Activated CD4-positive, alpha-beta T cell treated with anti-CD3 and anti-CD28 coated beads, Interleukin-2, amount 10 ng/mL, durations not matched to agents 7 days and 5 days (primary cell): ENCODE data around the gene IRF4. TPM values are rescaled to one million over a fixed set of nuclear protein-coding genes. Genes with fewer than 3 reads are reported as not detected.
A peak's percentile ranks its signal among the peaks of the same experiment; 100 is the strongest.

Source experiments
- CTCF ChIA-PET: fragments of 350-600 bp; sonication (Branson Sonifier 250); formaldehyde crosslinking; loops from one replicate; lab custom pipeline; 2021; ENCODE audit warnings: antibody characterized with exemption; lab: Charles Lee
- POLR2A ChIA-PET: fragments of 350-600 bp; sonication (Branson Sonifier 250); formaldehyde crosslinking; loops from one replicate; lab custom pipeline; 2021; ENCODE audit warnings: antibody characterized with exemption; lab: Charles Lee
- DNase-seq: peaks from one replicate; pipeline ENCODE4 v3.0.0-alpha.2; 2020
- H3K27ac Mint-ChIP-seq: one replicate; pipeline ENCODE4 v1.8.0; 2021; ENCODE audit warnings: mild to moderate bottlenecking, moderate library complexity, mixed read lengths
- H3K27me3 Mint-ChIP-seq: one replicate; pipeline ENCODE4 v1.8.0; 2021; ENCODE audit warnings: mixed read lengths
- H3K36me3 Mint-ChIP-seq: one replicate; pipeline ENCODE4 v1.8.0; 2021; ENCODE audit warnings: low read depth, mixed read lengths
- H3K4me1 Mint-ChIP-seq: one replicate; pipeline ENCODE4 v1.8.0; 2021; ENCODE audit warnings: mixed read lengths
- H3K4me3 Mint-ChIP-seq: one replicate; pipeline ENCODE4 v1.8.0; 2021; ENCODE audit warnings: mild to moderate bottlenecking, moderate library complexity, mixed read lengths
- H3K9me3 Mint-ChIP-seq: one replicate; pipeline ENCODE4 v1.8.0; 2021; ENCODE audit warnings: mixed read lengths
- total RNA-seq, 2 experiments: library from RNA; stranded (reverse); gene quantifications; one replicate each; pipeline ENCODE4 v1.2.3, GENCODE V29; 2021

The IRF4 gene
- total RNA-seq, 2 experiments from 2014 or later: 111 to 126 TPM

DNA sequence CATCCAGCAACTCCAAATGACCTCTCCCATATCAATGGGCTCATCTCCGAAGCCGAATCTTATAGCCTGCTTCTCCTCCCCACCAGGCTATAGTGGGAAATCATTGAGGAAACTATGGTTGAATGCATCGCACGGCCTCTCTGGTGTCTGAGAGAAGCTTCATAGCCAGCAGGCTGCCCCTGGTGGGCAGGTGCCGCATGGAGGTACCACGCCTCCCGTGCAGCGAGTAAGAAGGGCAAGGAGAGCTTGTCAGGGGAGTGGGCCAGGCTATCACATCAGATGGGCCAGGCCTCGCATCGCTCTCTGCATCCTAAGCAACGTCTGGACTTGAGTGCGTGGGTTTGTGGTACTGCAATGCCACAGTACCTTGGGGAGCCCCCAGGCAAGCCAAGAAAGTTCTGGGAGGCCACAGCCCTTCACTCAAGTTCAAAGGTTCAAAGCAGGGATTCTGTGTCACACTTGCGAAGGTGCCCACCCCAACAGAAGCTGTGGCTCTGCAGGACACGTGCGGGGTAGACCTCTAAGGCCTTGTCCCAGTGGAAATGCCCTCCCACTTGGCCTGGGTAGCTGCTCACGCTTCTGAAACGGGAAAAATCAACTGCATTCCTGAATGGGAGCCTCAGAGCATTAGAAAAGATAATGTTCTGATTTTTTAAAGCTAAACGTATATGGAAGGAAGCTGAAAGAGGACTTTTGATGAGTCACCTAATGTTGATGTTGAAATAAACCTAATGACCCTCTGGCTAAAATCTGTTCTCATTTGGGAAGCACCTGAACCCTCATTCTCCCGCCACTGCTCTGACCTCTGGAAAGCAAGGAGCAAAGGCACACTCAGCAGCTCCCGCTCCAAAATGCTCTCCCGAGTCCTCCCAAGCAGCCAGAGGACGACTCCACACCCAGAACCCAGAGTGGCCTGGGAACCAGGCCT, 8.4 kb upstream of the IRF4 start:
- DNase-seq: no peak
- ChIA-PET CTCF (interaction anchor here (0.6 to 2.1 kb wide), 4 partner anchors 8 to 168 kb away, joined by 3 to 8 read pairs (median 4); partner anchors contain the start of gene IRF4), POLR2A (no interaction called here)

DNA sequence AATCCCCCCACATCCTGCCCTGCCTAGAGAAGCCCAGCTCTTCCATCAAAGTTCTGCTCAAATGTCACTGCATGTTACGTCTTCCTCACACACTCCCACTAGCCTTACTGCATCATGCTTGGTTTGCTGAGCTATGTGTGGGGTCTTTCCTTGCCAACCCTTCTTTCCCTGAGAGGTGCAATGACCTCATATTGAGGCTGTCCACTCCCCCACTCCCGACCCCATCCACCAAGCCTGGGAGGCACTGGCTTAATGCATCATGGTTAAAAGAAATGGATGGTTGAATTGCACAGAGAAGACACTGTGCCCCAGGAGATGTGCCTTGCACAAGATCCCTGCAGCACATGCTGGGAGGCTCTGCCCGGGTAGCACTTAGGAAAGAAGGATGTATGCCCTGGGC, 7.7 kb upstream of the IRF4 start:
- no peak overlapping the region for H3K27ac Mint-ChIP-seq
- no peak for DNase-seq
- H3K4me3 Mint-ChIP-seq: no peak overlapping the region
- CTCF ChIA-PET: interaction anchor here (1.0 to 2.1 kb wide), 2 partner anchors 8 to 167 kb away, joined by 3 to 8 read pairs; partner anchors contain the start of gene IRF4
- peaks cover 13% of the 10 kb centered on the region for H3K4me1 Mint-ChIP-seq
- peaks cover 3% of the 10 kb centered on the region for H3K27me3 Mint-ChIP-seq
- no peaks in the 10 kb centered on the region for H3K36me3 Mint-ChIP-seq
- POLR2A ChIA-PET: no interaction called here
- H3K9me3 Mint-ChIP-seq: no peaks in the 10 kb centered on the region

More for the DNA sequence above, 8.4 kb upstream of the IRF4 start:
- Mint-ChIP-seq H3K4me3 (no peak overlapping the region), H3K27me3 (peaks cover 3% of the 10 kb centered on the region), H3K36me3 (no peaks in the 10 kb centered on the region), H3K9me3 (no peaks in the 10 kb centered on the region), H3K4me1 (peaks cover 8% of the 10 kb centered on the region), H3K27ac (no peak overlapping the region)

DNA sequence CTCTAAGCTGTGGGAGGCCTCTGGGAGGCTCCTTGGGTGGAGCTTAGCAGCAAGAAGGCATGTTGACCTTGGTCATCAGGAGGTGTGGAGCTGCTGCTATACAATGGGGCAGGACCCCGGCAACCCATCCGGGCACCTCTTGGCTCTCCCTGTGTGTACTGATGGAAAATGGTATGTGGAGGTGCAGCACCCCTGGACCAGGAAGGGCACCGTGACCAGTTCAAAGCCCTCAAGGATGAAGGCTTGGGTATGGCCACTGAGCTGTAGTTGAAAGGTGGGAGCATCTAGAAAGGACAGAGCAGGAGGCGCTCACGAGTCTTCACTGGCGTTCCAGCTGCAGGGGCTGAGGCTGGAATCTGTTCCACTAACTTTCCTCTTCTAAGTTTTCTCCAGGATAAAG, 6.7 kb upstream of the IRF4 start:
- Mint-ChIP-seq H3K27ac (no peak overlapping the region), H3K9me3 (no peaks in the 10 kb centered on the region), H3K4me3 (no peak overlapping the region), H3K27me3 (peaks cover 3% of the 10 kb centered on the region), H3K4me1 (peaks cover 18% of the 10 kb centered on the region), H3K36me3 (no peaks in the 10 kb centered on the region)
- ChIA-PET POLR2A (no interaction called here), CTCF (interaction anchor here (1.1 to 1.6 kb wide), 2 partner anchors 23 to 207 kb away, joined by 3 read pairs; no protein-coding TSS in a partner anchor)
- DNase-seq: no peak

DNA sequence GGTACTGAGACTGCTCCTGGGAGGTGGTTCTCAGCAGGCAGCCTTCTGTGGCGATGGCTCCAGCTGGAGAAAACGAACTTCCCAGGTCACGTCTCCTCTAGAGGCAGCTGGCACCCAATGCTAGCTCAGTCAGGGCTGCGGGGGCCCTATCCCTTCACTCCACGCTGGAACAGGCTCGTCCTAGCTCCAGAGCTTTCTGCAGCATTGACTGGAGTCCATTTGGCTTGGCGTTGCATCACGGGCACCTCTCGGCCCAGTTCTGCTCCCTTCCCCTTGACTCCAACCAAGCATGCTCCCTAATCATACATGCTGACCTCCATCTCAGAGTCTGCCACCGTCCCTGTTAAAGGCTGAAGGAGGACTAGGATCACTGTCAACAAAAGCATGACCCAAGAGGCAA, 5.9 kb upstream of the IRF4 start:
- DNase-seq: no peak
- H3K27me3 Mint-ChIP-seq: no peaks in the 10 kb centered on the region
- H3K36me3 Mint-ChIP-seq: no peaks in the 10 kb centered on the region
- H3K9me3 Mint-ChIP-seq: no peaks in the 10 kb centered on the region
- ChIA-PET CTCF (interaction anchor here (1.1 to 1.6 kb wide), 3 partner anchors 18 to 206 kb away, joined by 3 read pairs; no protein-coding TSS in a partner anchor), POLR2A (no interaction called here)
- H3K4me1 Mint-ChIP-seq: peaks cover 22% of the 10 kb centered on the region
- H3K27ac Mint-ChIP-seq: no peak overlapping the region
- H3K4me3 Mint-ChIP-seq: no peak overlapping the region

DNA sequence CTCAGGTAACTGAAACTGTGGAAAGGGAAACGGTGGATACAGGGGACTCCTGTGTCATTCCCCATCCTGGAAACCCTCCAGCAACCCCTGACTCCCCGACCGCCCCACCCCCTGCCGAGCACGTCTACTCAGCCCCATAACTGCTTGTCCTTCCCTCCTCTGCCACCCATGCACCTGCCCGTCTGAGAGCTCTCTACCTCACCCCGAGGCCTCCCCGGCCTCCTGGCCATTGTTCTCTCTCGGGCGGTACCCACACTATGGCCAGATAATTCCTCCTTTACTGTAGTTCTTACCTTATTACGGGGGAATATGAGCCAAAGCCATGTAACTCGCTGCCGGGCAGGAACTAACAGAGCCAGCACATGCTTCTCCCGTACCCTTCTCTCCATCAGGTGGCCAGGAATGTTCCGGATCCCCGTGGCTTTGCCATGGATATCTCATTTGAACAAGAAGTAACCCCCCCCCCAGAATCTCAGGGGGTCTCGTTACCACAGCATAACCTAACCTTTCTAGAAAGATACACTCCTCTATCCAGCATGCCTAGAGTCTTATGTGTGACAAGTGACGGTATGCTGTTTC, 4.8 kb upstream of the IRF4 start:
- DNase-seq: no peak
- POLR2A ChIA-PET: no interaction called here
- H3K9me3 Mint-ChIP-seq: no peaks in the 10 kb centered on the region
- peaks cover 2% of the 10 kb centered on the region for H3K36me3 Mint-ChIP-seq
- CTCF ChIA-PET: interaction anchor here (1.0 to 1.5 kb wide), 3 partner anchors 17 to 238 kb away, joined by 3 to 4 read pairs (median 3); no protein-coding TSS in a partner anchor
- H3K4me3 Mint-ChIP-seq: no peak overlapping the region
- peaks cover 28% of the 10 kb centered on the region for H3K4me1 Mint-ChIP-seq
- no peak overlapping the region for H3K27ac Mint-ChIP-seq
- H3K27me3 Mint-ChIP-seq: no peaks in the 10 kb centered on the region

DNA sequence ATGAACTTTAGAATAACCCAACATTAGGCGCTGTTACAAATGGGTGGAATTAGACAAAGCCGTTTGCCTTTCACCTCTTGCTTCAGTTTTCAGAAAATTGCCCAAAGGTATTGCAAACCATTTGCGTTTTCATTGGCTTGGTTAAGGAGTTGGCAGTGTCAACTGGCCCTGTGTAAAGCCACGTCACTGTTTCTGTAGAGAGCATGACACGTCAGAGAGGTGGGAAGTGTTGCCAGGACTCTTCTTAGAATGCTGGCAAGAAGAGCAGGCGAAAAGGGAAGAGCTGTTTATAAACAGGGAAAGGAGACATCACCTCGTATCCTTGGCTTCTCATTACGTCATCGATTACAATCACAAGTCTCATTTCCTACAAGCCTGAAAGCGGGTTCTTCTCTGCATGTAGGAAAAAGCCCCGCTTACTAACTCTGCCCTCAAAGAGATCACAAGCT, 4.2 kb upstream of the IRF4 start:
- CTCF ChIA-PET: interaction anchor here (0.6 to 1.2 kb wide), 4 partner anchors 57 to 239 kb away, joined by 3 to 4 read pairs (median 3); no protein-coding TSS in a partner anchor
- POLR2A ChIA-PET: interaction anchor here (0.7 kb wide), 1 partner anchor 27 kb away, joined by 5 read pairs; no protein-coding TSS in a partner anchor
- Mint-ChIP-seq H3K9me3 (no peaks in the 10 kb centered on the region), H3K27me3 (no peaks in the 10 kb centered on the region), H3K36me3 (peaks cover 2% of the 10 kb centered on the region), H3K27ac (no peak overlapping the region), H3K4me1 (peaks cover 28% of the 10 kb centered on the region), H3K4me3 (no peak overlapping the region)
- no peak for DNase-seq

DNA sequence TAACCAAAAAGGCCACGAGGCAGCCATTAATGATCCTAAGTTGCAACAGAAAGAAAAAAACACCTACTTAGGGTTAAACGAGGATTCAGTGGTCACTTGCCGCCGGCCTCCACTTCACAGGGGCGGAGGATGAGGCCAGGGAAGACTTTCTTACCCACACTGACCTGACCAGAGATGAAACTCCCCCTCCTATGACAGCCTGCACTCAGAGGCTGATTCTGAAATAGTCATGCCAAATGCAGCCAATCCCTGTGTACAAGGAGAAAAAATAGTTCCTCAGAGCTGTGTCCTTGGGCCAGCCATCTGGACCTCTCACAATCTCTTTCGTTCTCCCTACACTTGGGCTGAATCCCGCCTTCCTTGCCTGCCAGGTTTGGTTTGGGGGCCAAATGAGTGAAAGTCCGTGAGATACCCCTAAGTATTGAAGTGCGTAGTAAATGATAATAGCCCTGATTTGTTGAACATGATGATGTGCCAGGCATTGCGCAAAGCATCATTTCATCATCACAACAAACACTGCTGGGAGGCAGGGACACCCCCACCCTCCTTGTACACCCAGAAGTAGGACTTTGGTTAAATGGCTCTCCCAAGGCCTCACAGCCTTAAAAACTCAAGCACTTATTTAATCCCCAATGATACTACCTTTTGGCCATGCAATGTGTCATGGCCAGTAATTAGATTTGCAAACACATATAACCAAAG, 3.2 kb upstream of the IRF4 start:
- Mint-ChIP-seq H3K36me3 (peaks cover 9% of the 10 kb centered on the region), H3K27ac (peak overlapping the region; percentile 57), H3K9me3 (no peaks in the 10 kb centered on the region), H3K4me1 (peaks cover 28% of the 10 kb centered on the region), H3K27me3 (no peaks in the 10 kb centered on the region), H3K4me3 (no peak overlapping the region)
- no peak for DNase-seq
- ChIA-PET CTCF (interaction anchor here (0.6 to 1.2 kb wide), 4 partner anchors 71 to 240 kb away, joined by 3 to 4 read pairs (median 3); no protein-coding TSS in a partner anchor), POLR2A (no interaction called here)

DNA sequence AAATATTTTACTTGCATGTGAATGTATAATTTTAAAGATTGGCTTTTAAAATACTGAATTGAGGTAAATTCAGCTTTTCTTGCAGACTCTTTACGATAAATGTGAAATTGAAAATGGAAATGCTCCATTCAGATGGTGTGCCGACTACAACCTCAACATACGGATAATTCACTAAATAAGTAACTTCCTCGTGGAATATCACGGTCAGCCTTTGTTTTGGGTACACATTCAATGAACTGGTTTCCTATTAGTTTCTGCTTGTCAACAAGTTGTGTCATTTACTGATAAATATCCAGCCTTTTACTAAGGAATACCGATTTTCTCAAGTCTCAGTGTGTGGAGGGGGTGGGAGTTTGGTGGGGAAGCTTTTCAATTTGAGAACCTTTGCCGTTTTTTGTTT, 2.4 kb upstream of the IRF4 start:
- H3K27me3 Mint-ChIP-seq: no peaks in the 10 kb centered on the region
- ChIA-PET POLR2A (interaction anchor here (0.7 to 1.4 kb wide), 2 partner anchors 15 to 304 kb away, joined by 3 to 4 read pairs; partner anchors contain the start of gene EXOC2), CTCF (interaction anchor here (1.3 to 2.3 kb wide), 6 partner anchors 10 to 200 kb away, joined by 3 to 11 read pairs (median 4); no protein-coding TSS in a partner anchor)
- H3K4me1 Mint-ChIP-seq: peaks cover 32% of the 10 kb centered on the region
- peaks cover 15% of the 10 kb centered on the region for H3K36me3 Mint-ChIP-seq
- H3K4me3 Mint-ChIP-seq: peak overlapping the region; percentile 79
- no peak for DNase-seq
- peak overlapping the region; percentile 95 for H3K27ac Mint-ChIP-seq
- no peaks in the 10 kb centered on the region for H3K9me3 Mint-ChIP-seq

DNA sequence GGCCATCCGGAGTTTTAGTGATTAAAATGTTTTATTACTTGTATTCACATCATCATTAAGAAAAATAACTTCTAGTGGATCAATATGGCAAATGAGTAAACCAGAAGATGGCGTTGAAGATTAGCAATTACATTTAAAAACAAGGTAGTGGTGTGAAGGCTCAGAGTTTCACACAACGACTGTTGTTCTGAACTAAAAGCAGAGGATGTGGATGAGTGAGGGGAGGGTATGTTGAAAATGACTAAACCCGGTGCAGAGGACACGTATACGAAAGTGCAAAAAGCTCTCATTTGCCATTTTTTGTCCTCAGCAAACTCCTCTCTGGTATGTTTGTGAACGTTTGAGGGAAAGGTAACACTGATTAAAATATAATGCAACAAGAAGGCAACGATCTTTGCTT, 1.9 kb upstream of the IRF4 start:
- no peaks in the 10 kb centered on the region for H3K9me3 Mint-ChIP-seq
- H3K4me3 Mint-ChIP-seq: peak overlapping the region; percentile 79
- DNase-seq: peak; percentile 71
- POLR2A ChIA-PET: interaction anchor here (0.7 to 1.4 kb wide), 2 partner anchors 14 to 303 kb away, joined by 3 to 4 read pairs; partner anchors contain the start of gene EXOC2
- H3K27me3 Mint-ChIP-seq: no peaks in the 10 kb centered on the region
- peaks cover 18% of the 10 kb centered on the region for H3K36me3 Mint-ChIP-seq
- peak overlapping the region; percentile 95 for H3K27ac Mint-ChIP-seq
- H3K4me1 Mint-ChIP-seq: peaks cover 35% of the 10 kb centered on the region
- CTCF ChIA-PET: interaction anchor here (0.8 to 2.3 kb wide), 9 partner anchors 10 to 201 kb away, joined by 3 to 11 read pairs (median 3); no protein-coding TSS in a partner anchor

DNA sequence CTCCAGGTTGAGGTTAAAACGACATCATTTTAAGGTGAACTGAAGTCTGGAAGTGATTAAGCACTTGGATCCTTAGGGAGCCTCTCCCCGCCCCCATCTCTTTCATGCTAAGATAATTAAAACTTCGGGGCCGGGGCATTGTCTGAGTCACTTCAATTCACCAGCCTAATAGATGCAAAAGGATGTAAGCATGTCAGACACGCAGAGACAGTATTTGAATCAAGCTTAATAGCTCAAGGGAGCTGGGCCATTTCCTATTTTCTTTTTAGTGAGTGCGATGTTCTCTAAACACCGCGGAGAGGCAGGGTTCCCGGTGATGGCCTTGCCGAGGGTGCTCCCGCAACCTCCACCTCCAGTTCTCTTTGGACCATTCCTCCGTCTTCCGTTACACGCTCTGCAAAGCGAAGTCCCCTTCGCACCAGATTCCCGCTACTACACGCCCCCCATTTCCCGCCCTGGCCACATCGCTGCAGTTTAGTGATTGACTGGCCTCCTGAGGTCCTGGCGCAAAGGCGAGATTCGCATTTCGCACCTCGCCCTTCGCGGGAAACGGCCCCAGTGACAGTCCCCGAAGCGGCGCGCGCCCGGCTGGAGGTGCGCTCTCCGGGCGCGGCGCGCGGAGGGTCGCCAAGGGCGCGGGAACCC, 516 bp upstream of the IRF4 start:
- H3K4me1 Mint-ChIP-seq: peaks cover 49% of the 10 kb centered on the region
- H3K36me3 Mint-ChIP-seq: peaks cover 32% of the 10 kb centered on the region
- H3K4me3 Mint-ChIP-seq: peak overlapping the region; percentile 79
- ChIA-PET POLR2A (interaction anchor here (0.6 to 1.9 kb wide), 9 partner anchors 13 to 302 kb away, joined by 3 to 11 read pairs (median 3); partner anchors contain the start of gene EXOC2), CTCF (interaction anchor here (0.6 to 5.5 kb wide), 13 partner anchors 8 to 237 kb away, joined by 3 to 35 read pairs (median 3); no protein-coding TSS in a partner anchor)
- peak overlapping the region; percentile 95 for H3K27ac Mint-ChIP-seq
- peak; percentile 59 for DNase-seq
- H3K27me3 Mint-ChIP-seq: no peaks in the 10 kb centered on the region
- H3K9me3 Mint-ChIP-seq: no peaks in the 10 kb centered on the region
